ENCODE results near the gene SLC4A1AP.

- TF ChIP-seq CTCF (IDR thresholded peaks at IDR 0.05 in 2 of 3, conservative IDR thresholded peaks at IDR 0.05 in 1 of 3; ENCODE audit: control insufficient read depth in 2 of 3, extremely low read depth in 1 of 3, insufficient read depth in 1 of 3, low read depth in 3 of 3, low read length in 3 of 3) (no peak), BHLHE40 (IDR thresholded peaks at IDR 0.05; ENCODE audit: borderline replicate concordance in 1 of 2, low read depth in 2 of 2, low read length in 1 of 2) (no peak), CHD2 (IDR thresholded peaks at IDR 0.05; ENCODE audit: borderline replicate concordance, low read depth, low read length) (no peak), MAX (IDR thresholded peaks at IDR 0.05; ENCODE audit: low read depth, low read length) (no peak), HCFC1 (IDR thresholded peaks at IDR 0.05; ENCODE audit: low read length) (no peak), SP1 (IDR thresholded peaks at IDR 0.05; ENCODE audit: low read depth, low read length) (no peak)
These were observed 74.8 kb downstream of the SLC4A1AP start for GRCh38 chr2:27738349-27739057.
